D721Med (cell line): ENCODE data around the gene DHX35.

Experiments
- DNase-seq: peaks from one replicate; pipeline ENCODE4 v3.0.0; 2011; ENCODE audit warnings: low spot score; ENCODE audit not compliant: insufficient read length
- FAIRE-seq: peaks from 2 replicates; lab custom pipeline; 2011; peaks lifted over from hg19 to GRCh38; lab: Jason Lieb, UNC
- CTCF ChIP-seq: IDR thresholded peaks from 2 replicates; pipeline ENCODE4 v1.5.1; 2012; ENCODE audit warnings: mild to moderate bottlenecking, control low read depth; ENCODE audit not compliant: insufficient read depth; ENCODE audit errors: missing control alignments

The DHX35 gene

GRCh38 chr20:39036011-39036410 is 73.9 kb downstream of the DHX35 start:
- TF ChIP-seq CTCF: no peak
- FAIRE-seq (no peak), DNase-seq (no peak)

DNA sequence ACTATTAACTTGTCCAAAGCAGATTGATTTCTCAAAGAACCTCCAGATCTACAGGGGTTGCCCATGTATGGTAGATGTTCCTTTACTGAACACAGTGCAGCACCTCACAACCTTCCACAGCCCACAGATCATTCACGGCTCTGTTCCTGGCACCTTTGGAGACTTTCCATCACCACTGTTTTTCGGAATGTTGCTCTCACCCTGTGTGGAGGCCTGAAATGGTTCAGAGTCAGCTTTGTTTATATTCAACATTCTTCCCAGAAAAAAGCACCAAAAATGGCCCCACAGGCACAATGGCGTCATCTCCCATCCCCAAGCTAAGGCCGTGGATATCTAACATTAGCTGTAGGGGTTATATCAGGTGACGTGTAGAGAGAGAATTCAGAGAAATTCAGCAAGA is 74.7 kb downstream of the DHX35 start:
- FAIRE-seq (no peak), DNase-seq (no peak)
- TF ChIP-seq CTCF: no peak

GRCh38 chr20:39038047-39038446 is 75.9 kb downstream of the DHX35 start:
- TF ChIP-seq CTCF: no peak
- no peak for DNase-seq
- FAIRE-seq: no peak

GRCh38 chr20:39038495-39038894 is 76.4 kb downstream of the DHX35 start:
- no peak for DNase-seq
- no peak for FAIRE-seq
- TF ChIP-seq CTCF: no peak

DNA sequence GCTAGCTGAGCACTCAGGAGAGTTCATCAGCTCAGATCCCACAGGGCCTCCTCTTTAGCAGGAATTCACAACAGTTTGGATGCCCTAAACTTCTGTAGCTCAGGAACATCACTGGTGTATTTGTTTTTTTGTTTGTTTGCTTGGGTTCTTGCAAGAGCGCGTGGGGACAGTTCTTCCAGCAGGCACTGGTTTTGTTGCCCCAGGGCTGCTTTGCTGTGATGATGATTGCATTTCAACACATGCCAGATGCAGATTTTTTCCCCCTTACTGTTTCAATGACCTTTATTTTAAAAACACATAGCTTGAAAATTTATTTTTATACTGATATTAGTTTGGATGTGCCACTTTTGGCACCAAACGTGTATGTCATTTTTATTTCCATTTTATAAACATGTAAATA is 77.1 kb downstream of the DHX35 start:
- DNase-seq: no peak
- FAIRE-seq: no peak

DNA sequence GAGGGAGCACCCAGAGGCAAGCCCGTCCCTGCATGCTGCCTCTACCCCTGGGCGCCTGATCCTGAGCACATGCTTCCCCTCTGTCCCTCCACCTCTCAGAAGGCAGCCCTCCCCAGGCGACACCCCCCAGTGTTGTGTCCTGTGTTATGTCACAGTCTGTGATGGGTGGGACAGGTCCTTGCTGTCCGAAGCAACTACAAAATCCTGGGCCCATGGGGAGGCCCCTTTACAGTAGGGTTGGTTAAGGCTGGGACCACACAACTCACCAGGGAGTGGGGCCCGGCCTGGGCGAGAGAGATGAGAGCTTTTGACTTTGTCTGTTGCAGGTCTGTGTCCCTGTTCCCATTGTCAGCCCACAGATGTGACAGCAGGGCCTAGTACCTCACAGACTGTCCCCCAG is 78.0 kb downstream of the DHX35 start:
- FAIRE-seq (no peak), DNase-seq (no peak)
- no peak for TF ChIP-seq CTCF

More for the DNA sequence above, 77.1 kb downstream of the DHX35 start:
- TF ChIP-seq CTCF: no peak

DNA sequence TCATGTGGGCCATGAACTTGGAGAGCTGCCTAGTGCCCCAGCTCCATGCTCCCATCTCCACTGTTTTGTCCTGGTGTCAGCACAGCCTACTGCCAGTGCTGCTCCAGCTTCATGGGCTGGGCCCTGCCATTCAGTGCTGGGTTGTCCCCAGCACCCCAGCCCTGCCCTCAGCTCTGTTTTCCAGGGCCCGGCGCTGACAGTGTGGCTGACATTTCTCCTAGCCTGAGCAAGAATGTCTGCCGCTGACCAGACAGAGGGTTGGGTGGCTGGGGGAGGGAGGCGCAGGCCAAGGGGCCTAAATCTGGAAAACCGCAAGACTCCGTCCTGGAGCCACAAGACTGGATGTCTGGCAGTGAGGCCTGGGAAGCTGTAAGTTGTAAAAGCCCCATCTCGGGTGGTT is 78.9 kb downstream of the DHX35 start:
- FAIRE-seq: no peak
- DNase-seq: no peak
- no peak for TF ChIP-seq CTCF
